Endothelial cell of umbilical vein (primary cell): ENCODE measurements around the gene SLC5A1. TPM values are rescaled to one million over a fixed set of nuclear protein-coding genes. Genes with fewer than 3 reads are reported as not detected.
"Not testable (repeated sequence)": the region's sequence is repeated elsewhere in the genome, so short reads cannot be mapped to it uniquely, and the experiment has no call there.

Experiments used
- BruUV-seq: library from RNA; stranded (reverse); fragments of 400-500 nt; replicated peaks from 2 replicates; lab custom pipeline; 2021; lab: Mats Ljungman, UMichigan
- CTCF ChIA-PET: fragments of 300-600, 350-600 bp; sonication (Branson Sonifier 250); formaldehyde crosslinking; loops from one replicate; lab custom pipeline; 2021; ENCODE audit warnings: antibody characterized with exemption, inconsistent platforms; lab: Charles Lee
- POLR2A ChIA-PET: fragments of 300-600, 350-600 bp; sonication (Branson Sonifier 250); formaldehyde crosslinking; loops from one replicate; lab custom pipeline; 2021; ENCODE audit warnings: antibody characterized with exemption, inconsistent platforms; lab: Charles Lee
- DNase-seq: peaks from one replicate; pipeline ENCODE4 v3.0.0-alpha.2; 2011; ENCODE audit warnings: low read depth, low spot score
- FAIRE-seq: peaks from 2 replicates; lab custom pipeline; 2011; peaks lifted over from hg19 to GRCh38; lab: Jason Lieb, UNC
- H2AFZ ChIP-seq: 2 replicates; pipeline ENCODE4 v1.6.0; 2012; ENCODE audit warnings: low read depth, low read length, control low read depth, inconsistent platforms
- H3K27ac ChIP-seq: 2 replicates; pipeline ENCODE4 v1.5.1; 2011; ENCODE audit warnings: low read depth, mild to moderate bottlenecking, control low read depth, low read length, moderate library complexity; ENCODE audit not compliant: insufficient read depth
- H3K27me3 ChIP-seq, 2 experiments: 2 replicates each; pipeline versions ENCODE4 v1.6.0 to v1.6.1; 2011; ENCODE audit warnings: low read length in 2 of 2, mixed read lengths in 1 of 2; ENCODE audit not compliant: control insufficient read depth in 2 of 2, insufficient read depth in 2 of 2
- H3K36me3 ChIP-seq, 2 experiments: 2 replicates in 1 of 2; 3 replicates in 1 of 2; pipeline ENCODE4 v1.5.1; 2011; ENCODE audit warnings: low read length in 2 of 2, mild to moderate bottlenecking in 1 of 2, moderate library complexity in 1 of 2; ENCODE audit not compliant: control insufficient read depth in 2 of 2, insufficient read depth in 2 of 2; ENCODE audit errors: extremely low read depth in 1 of 2
- H3K4me1 ChIP-seq: 3 replicates; pipeline ENCODE4 v1.5.1; 2011; ENCODE audit warnings: mild to moderate bottlenecking, low read length; ENCODE audit not compliant: control insufficient read depth, insufficient read depth; ENCODE audit errors: extremely low read depth
- H3K4me2 ChIP-seq: 2 replicates; pipeline ENCODE4 v1.6.1; 2011; ENCODE audit warnings: low read length, control low read depth, mixed read lengths; ENCODE audit not compliant: insufficient read depth
- H3K4me3 ChIP-seq, 3 experiments: fragments of 200-600 bp in 1 of 3; sonication (generic), shearing (Covaris generic) in 1 of 3; replicated peaks in 1 of 3; 2 replicates each; pipeline ENCODE4 v1.5.1; 2011 to 2016; ENCODE audit warnings: control low read depth in 3 of 3, low read length in 3 of 3, mild to moderate bottlenecking in 2 of 3, inconsistent platforms in 1 of 3, low read depth in 1 of 3, moderate library complexity in 1 of 3; ENCODE audit not compliant: insufficient read depth in 1 of 3
- H3K79me2 ChIP-seq: 2 replicates; pipeline ENCODE4 v1.6.0; 2012; ENCODE audit warnings: low read length, inconsistent platforms; ENCODE audit not compliant: control insufficient read depth, insufficient read depth
- H3K9ac ChIP-seq: replicated peaks from 2 replicates; pipeline ENCODE3; 2011; ENCODE audit warnings: low read length, control low read depth; ENCODE audit not compliant: insufficient read depth; ENCODE audit errors: extremely low read depth
- H3K9me1 ChIP-seq: replicated peaks from 3 replicates; pipeline ENCODE4 v1.6.0; 2011; ENCODE audit warnings: mild to moderate bottlenecking, low read length; ENCODE audit not compliant: control insufficient read depth, insufficient read depth; ENCODE audit errors: extremely low read depth
- H3K9me3 ChIP-seq: replicated peaks from 2 replicates; pipeline ENCODE4 v1.5.1; 2012; ENCODE audit warnings: low read length, inconsistent platforms; ENCODE audit not compliant: control insufficient read depth, insufficient read depth
- H4K20me1 ChIP-seq: replicated peaks from 2 replicates; pipeline ENCODE3; 2011; ENCODE audit warnings: mild to moderate bottlenecking, low read length; ENCODE audit not compliant: control insufficient read depth, insufficient read depth; ENCODE audit errors: extremely low read depth
- EZH2 ChIP-seq: IDR thresholded peaks from 2 replicates; pipeline ENCODE4 v1.6.1; 2012; ENCODE audit warnings: borderline replicate concordance, low read depth, mild to moderate bottlenecking, moderate library complexity, low read length, inconsistent platforms; ENCODE audit not compliant: severe bottlenecking
- FOS ChIP-seq: IDR thresholded peaks from 2 replicates; pipeline ENCODE4 v1.6.1; 2011; ENCODE audit warnings: mild to moderate bottlenecking, low read length, moderate library complexity, borderline replicate concordance; ENCODE audit not compliant: insufficient read depth
- GATA2 ChIP-seq: IDR thresholded peaks from 2 replicates; pipeline ENCODE4 v1.7.0; 2011; ENCODE audit warnings: low read depth, mild to moderate bottlenecking, moderate library complexity, mixed read lengths, low read length; ENCODE audit not compliant: insufficient read length, insufficient read depth
- JUN ChIP-seq: IDR thresholded peaks from 2 replicates; pipeline ENCODE4 v1.6.1; 2011; ENCODE audit warnings: borderline replicate concordance, low read depth; ENCODE audit not compliant: insufficient read length, insufficient read depth
- MAX ChIP-seq: IDR thresholded peaks from 2 replicates; pipeline ENCODE4 v1.6.1; 2011; ENCODE audit not compliant: insufficient read depth, insufficient read length
- POLR2AphosphoS5 ChIP-seq: IDR thresholded peaks from 2 replicates; pipeline ENCODE4 v1.6.1; 2012; ENCODE audit warnings: low read depth, mild to moderate bottlenecking, control low read depth, low read length, moderate library complexity; ENCODE audit not compliant: insufficient read depth
- dilution Hi-C: fragments of 300-500 bp; cut with MboI; formaldehyde crosslinking; loops from one replicate; pipeline ENCODE4 v1.15.0; 2019; ENCODE audit warnings: low sequenced_read_pairs; ENCODE audit not compliant: extremely low pct_ligation_motif_present
- intact Hi-C: fragments of 100-400 bp; cut with micrococcal nuclease; formaldehyde crosslinking; loops from one replicate; pipeline ENCODE4 v1.10.0; 2022
- polyA plus RNA-seq, 4 experiments: library from polyadenylated mRNA; depleted of rRNA in 3 of 4; stranded (reverse) in 3 of 4; unstranded in 1 of 4; fragments of >200 nt; gene quantifications; 2 replicates each; pipeline versions ENCODE4 v1.2.1 to v1.2.3, GENCODE V29; 2011 to 2012; ENCODE audit warnings: missing spikeins in 1 of 4
- total RNA-seq: library from RNA; stranded (reverse); gene quantifications from 2 replicates; pipeline ENCODE4 v1.2.3, GENCODE V29; 2021
- TF ChIP-seq, protein P1 (sequence below), 2 donors: IDR thresholded peaks; 1 replicate in 1 of 2; 2 replicates in 1 of 2; pipeline ENCODE4 v1.5.1; 2011; ENCODE audit warnings: low read length in 2 of 2, mild to moderate bottlenecking in 2 of 2, moderate library complexity in 2 of 2, control low read depth in 1 of 2, inconsistent platforms in 1 of 2, low read depth in 1 of 2; ENCODE audit not compliant: insufficient read depth in 1 of 2; ENCODE audit errors: extremely low read depth in 1 of 2

The SLC5A1 gene
- total and polyA plus RNA-seq, 2 donors (not counting 3 experiments of a cell fraction or from before 2014, with no cell fraction given): not detected

GRCh38 chr22:32132783-32133182 is 89.7 kb downstream of the SLC5A1 start:
- H3K27me3 ChIP-seq: no peaks in the 10 kb centered on the region
- H3K4me3 ChIP-seq: no peak overlapping the region
- H2AFZ ChIP-seq: no peak overlapping the region
- peaks cover 7% of the 10 kb centered on the region for H3K4me1 ChIP-seq
- H3K9me1 ChIP-seq: no peaks in the 10 kb centered on the region
- no peaks in the 10 kb centered on the region for H3K36me3 ChIP-seq
- no peaks in the 10 kb centered on the region for H4K20me1 ChIP-seq
- DNase-seq (no peak), FAIRE-seq (no peak)
- H3K9ac ChIP-seq: no peak overlapping the region
- no peaks in the 10 kb centered on the region for H3K9me3 ChIP-seq
- TF ChIP-seq FOS (no peak), GATA2 (no peak), JUN (no peak), POLR2AphosphoS5 (no peak), MAX (no peak), EZH2 (no peak)
- TF ChIP-seq, protein P1, sequence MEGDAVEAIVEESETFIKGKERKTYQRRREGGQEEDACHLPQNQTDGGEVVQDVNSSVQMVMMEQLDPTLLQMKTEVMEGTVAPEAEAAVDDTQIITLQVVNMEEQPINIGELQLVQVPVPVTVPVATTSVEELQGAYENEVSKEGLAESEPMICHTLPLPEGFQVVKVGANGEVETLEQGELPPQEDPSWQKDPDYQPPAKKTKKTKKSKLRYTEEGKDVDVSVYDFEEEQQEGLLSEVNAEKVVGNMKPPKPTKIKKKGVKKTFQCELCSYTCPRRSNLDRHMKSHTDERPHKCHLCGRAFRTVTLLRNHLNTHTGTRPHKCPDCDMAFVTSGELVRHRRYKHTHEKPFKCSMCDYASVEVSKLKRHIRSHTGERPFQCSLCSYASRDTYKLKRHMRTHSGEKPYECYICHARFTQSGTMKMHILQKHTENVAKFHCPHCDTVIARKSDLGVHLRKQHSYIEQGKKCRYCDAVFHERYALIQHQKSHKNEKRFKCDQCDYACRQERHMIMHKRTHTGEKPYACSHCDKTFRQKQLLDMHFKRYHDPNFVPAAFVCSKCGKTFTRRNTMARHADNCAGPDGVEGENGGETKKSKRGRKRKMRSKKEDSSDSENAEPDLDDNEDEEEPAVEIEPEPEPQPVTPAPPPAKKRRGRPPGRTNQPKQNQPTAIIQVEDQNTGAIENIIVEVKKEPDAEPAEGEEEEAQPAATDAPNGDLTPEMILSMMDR (IDR thresholded peaks at IDR 0.05; ENCODE audit: extremely low read depth in 1 of 2, insufficient read depth in 1 of 2, low read depth in 1 of 2, low read length in 2 of 2): no peak
- intact Hi-C loops (no loop called here), dilution Hi-C loops (no loop called here)
- POLR2A ChIA-PET: no interaction called here
- H3K79me2 ChIP-seq: no peaks in the 10 kb centered on the region
- H3K4me2 ChIP-seq: no peak overlapping the region
- no TSS peak for BruUV-seq
- H3K27ac ChIP-seq: no peak overlapping the region
- CTCF ChIA-PET: no interaction called here

GRCh38 chr22:32134796-32135195 is 91.7 kb downstream of the SLC5A1 start:
- POLR2A ChIA-PET, H3K4me3 ChIP-seq, H3K9me3 ChIP-seq, H3K36me3 ChIP-seq, DNase-seq, H4K20me1 ChIP-seq, H2AFZ ChIP-seq, dilution Hi-C loops, H3K9me1 ChIP-seq, H3K4me2 ChIP-seq, BruUV-seq, H3K27me3 ChIP-seq, CTCF ChIA-PET, H3K27ac ChIP-seq, H3K79me2 ChIP-seq, H3K4me1 ChIP-seq, FAIRE-seq, H3K9ac ChIP-seq: not testable (repeated sequence)
- intact Hi-C loops: loop anchor here (5.0 kb wide), 1 partner anchor 243 kb away; no protein-coding TSS in a partner anchor
